Thyroid gland (tissue), 4 donors: ENCODE measurements around the gene RGS11. TPM values are rescaled to one million over a fixed set of nuclear protein-coding genes. Genes with fewer than 3 reads are reported as not detected.

Source experiments
- DNase-seq, 2 donors: peaks; one replicate each; pipeline ENCODE4 v3.0.0-alpha.2; 2019
- H3K27ac ChIP-seq, 3 donors: fragments of 200-600 bp; sonication (generic); 1 replicate in 2 of 3; 2 replicates in 1 of 3; pipeline ENCODE4 v1.5.1; 2016 to 2019; ENCODE audit warnings: mild to moderate bottlenecking in 1 of 3, moderate library complexity in 1 of 3
- H3K27me3 ChIP-seq: fragments of 200-600 bp; sonication (generic); one replicate; pipeline ENCODE4 v1.5.1; 2019
- H3K36me3 ChIP-seq, 2 donors: fragments of 200-600 bp; sonication (generic); one replicate each; pipeline ENCODE4 v1.5.1; 2016 to 2019
- H3K4me1 ChIP-seq, 2 donors: fragments of 200-600 bp; sonication (generic); one replicate each; pipeline ENCODE4 v1.5.1; 2017 to 2019
- H3K4me3 ChIP-seq, 3 donors: fragments of 200-600 bp; sonication (generic); replicated peaks in 1 of 3; 1 replicate in 2 of 3; 2 replicates in 1 of 3; pipeline ENCODE4 v1.5.1; 2016; ENCODE audit warnings: mild to moderate bottlenecking in 1 of 3
- H3K9me3 ChIP-seq: fragments of 200-600 bp; sonication (generic); one replicate; pipeline ENCODE4 v1.5.1; 2017
- POLR2A ChIP-seq, 2 donors: fragments of 450-650 bp; IDR thresholded peaks; one replicate each; pipeline ENCODE4 v1.6.1; 2017; ENCODE audit warnings: antibody characterized with exemption in 2 of 2, mild to moderate bottlenecking in 2 of 2, moderate library complexity in 1 of 2
- WGBS, 2 donors: methylation state at CpG; one replicate each; pipeline ENCODE4 v1.1.5; 2017; 5-methylcytosine and 5-hydroxymethylcytosine counted together
- intact Hi-C: fragments of 100-400 bp; cut with DNase I; formaldehyde crosslinking; loops from one replicate; pipeline ENCODE4 v1.15.1; 2023
- total RNA-seq, 4 donors: library from RNA; depleted of rRNA; stranded (reverse); fragments of >200 nt; gene quantifications; one replicate each; pipeline ENCODE4 v1.2.3, GENCODE V29; 2016
- TF ChIP-seq, protein P1 (sequence below), 6 experiments: fragments of 200-600 bp in 3 of 6; fragments of 450-650 bp in 3 of 6; sonication (generic) in 3 of 6; IDR thresholded peaks; one replicate each; pipeline ENCODE4 v1.5.1; 2016 to 2019; ENCODE audit warnings: antibody characterized with exemption in 6 of 6, mild to moderate bottlenecking in 2 of 6, inconsistent platforms in 1 of 6, moderate library complexity in 1 of 6

The RGS11 gene
- total RNA-seq, 4 donors from 2014 or later, result 0.73 to 5.9 (median 3.0) TPM

DNA sequence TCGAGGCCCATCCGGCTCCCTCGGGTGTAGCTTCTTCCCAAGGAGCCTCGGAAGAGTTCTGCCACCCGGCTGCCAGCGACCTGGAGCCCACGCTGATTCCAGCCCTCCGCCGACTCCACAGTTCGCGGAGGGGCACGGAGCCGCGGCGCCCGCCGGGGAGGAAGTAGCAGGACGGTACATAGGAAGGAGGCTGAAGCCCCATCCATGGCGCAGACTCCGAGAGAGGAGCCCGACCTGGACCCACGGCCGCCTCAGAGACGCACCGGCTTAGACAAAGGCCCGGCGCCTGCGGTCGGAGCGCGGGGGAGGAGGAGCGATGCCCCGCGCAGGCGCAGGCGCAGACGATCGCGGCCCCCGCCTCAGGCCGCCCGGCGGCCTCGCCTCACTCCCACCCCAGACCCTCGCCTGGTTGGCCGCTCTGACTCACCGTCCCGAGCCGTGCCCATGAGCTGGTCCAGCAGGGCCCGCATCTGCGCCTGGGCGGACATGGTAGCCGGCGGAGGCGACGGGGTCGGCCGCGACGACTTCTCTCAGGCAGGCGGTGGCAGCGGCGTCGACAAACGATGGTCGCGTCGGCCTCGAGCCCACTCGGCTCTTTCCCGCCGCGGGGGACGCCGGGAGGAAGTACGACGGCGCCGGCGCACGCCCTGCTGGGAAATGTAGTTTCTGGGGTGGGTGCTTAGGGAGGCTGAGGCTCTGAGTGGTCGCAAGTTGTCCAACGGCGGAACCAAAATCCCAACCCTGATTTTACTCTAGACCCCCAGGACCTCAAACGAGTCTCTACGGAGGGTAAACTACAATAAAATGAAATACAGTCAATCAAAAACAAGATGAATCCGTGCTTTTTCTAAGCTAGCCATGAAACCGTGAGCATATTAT is 46.7 kb downstream of the RGS11 start, which contains the start of gene LUC7L:
LUC7L (minus strand) TSS at position 598 of the 879 bp plus-strand sequence; CDS start at position 488, 110 bp downstream.
- intact Hi-C loops, result no loop called here
- Histone ChIP-seq H3K27me3 (no peaks in the 10 kb centered on the region), H3K27ac (peak within 1 kb of the TSS; percentile 86 to 97 (median 92)), H3K9me3 (no peaks in the 10 kb centered on the region), H3K36me3 (peaks cover 18 to 34% of the 10 kb centered on the region in 2 donors), H3K4me3 (peak within 1 kb of the TSS; percentile 53 to 71 (median 66)), H3K4me1 (peaks cover 8 to 10% of the 10 kb centered on the region in 2 donors)
- WGBS, 2 donors, result 2 to 7% methylated on average over 10 to 53 of the region's 88 CpGs
- DNase-seq, result peak; percentile 85 to 86
- TF ChIP-seq, protein P1, sequence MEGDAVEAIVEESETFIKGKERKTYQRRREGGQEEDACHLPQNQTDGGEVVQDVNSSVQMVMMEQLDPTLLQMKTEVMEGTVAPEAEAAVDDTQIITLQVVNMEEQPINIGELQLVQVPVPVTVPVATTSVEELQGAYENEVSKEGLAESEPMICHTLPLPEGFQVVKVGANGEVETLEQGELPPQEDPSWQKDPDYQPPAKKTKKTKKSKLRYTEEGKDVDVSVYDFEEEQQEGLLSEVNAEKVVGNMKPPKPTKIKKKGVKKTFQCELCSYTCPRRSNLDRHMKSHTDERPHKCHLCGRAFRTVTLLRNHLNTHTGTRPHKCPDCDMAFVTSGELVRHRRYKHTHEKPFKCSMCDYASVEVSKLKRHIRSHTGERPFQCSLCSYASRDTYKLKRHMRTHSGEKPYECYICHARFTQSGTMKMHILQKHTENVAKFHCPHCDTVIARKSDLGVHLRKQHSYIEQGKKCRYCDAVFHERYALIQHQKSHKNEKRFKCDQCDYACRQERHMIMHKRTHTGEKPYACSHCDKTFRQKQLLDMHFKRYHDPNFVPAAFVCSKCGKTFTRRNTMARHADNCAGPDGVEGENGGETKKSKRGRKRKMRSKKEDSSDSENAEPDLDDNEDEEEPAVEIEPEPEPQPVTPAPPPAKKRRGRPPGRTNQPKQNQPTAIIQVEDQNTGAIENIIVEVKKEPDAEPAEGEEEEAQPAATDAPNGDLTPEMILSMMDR (IDR thresholded peaks at IDR 0.05), result peak in 1 of 6 experiments; percentile 7
- peak; percentile 95 to 96 for TF ChIP-seq POLR2A (IDR thresholded peaks at IDR 0.05)

DNA sequence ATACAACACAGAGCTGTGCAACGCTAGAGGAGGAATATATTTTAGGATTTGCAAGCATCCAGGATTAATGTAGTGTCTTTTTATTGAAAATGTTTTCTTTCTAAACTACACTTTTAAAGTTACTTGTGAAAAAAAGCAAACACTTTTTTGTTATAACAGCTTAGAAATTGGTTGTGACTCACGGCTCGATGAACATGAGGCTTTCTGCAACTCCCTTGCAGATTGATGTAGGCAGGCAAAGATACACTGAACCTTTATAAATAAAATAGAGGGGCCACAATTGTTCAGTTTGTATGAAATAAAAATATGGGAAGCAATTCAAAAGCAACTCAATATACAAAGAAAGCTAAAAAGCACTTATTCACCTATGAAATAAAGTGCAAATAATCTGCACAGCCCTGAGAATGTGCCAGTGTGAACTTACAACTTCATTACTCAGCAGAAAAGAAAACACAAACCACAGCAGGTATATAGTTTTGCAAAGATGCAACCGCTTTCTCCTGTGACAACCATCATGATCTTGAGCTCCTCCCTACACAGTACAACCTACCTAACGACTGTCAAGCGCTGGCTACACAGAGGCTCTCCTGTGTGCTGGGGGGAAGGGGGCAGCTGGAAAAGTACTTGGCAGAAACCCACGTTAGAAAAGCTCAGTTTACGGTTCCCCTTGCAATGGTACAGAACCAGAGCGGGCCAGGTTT is 47.4 kb downstream of the RGS11 start:
- H3K27me3 ChIP-seq, result no peaks in the 10 kb centered on the region
- H3K9me3 ChIP-seq, result no peaks in the 10 kb centered on the region
- H3K4me1 ChIP-seq, result peaks cover 8 to 10% of the 10 kb centered on the region in 2 donors
- intact Hi-C loops, result no loop called here
- peaks cover 25 to 40% of the 10 kb centered on the region in 2 donors for H3K36me3 ChIP-seq
- TF ChIP-seq POLR2A (IDR thresholded peaks at IDR 0.05), result no peak
- TF ChIP-seq, protein P1 (IDR thresholded peaks at IDR 0.05), result no peak
- WGBS, 2 donors, result 23 to 24% methylated on average over 8 of the region's 9 CpGs
- peak overlapping the region in 2 of 3 donors; percentile 92 to 97 for H3K27ac ChIP-seq
- no peak for DNase-seq
- peak overlapping the region; percentile 53 to 71 (median 66) for H3K4me3 ChIP-seq

GRCh38 chr16:220021-220420 is 55.7 kb downstream of the RGS11 start:
- Histone ChIP-seq H3K27me3 (no peaks in the 10 kb centered on the region), H3K9me3 (no peaks in the 10 kb centered on the region), H3K27ac (no peak overlapping the region), H3K4me3 (no peak overlapping the region), H3K36me3 (peaks cover 29 to 57% of the 10 kb centered on the region in 2 donors), H3K4me1 (no peaks in the 10 kb centered on the region)
- intact Hi-C loops, result no loop called here
- DNase-seq, result no peak
- TF ChIP-seq, protein P1 (IDR thresholded peaks at IDR 0.05), result no peak
- no peak for TF ChIP-seq POLR2A (IDR thresholded peaks at IDR 0.05)
- WGBS, 2 donors, result 72 to 79% methylated on average over 4 of the region's 4 CpGs

Other genes starting within 250 kb of the RGS11 start
- 1 to 10 TPM; 3.5 to 6.7 (median 4.6) TPM for gene POLR3K, start 222.3 kb downstream of the RGS11 start, total RNA-seq
- gene SNRNP25, start 222.1 kb downstream of the RGS11 start, total RNA-seq, result 10 to 100 TPM; 16.1 to 53.6 (median 34.8) TPM
- gene RHBDF1, start 203.3 kb downstream of the RGS11 start, total RNA-seq, result 10 to 100 TPM; 20.4 to 35.4 (median 28.4) TPM
- 100 to 1,000 TPM in 2 of 4 donors, 10 to 100 TPM in 2; 75.8 to 150 (median 104) TPM for gene MPG, start 197.7 kb downstream of the RGS11 start, total RNA-seq
- gene NPRL3, start 137.3 kb downstream of the RGS11 start, total RNA-seq, result 10 to 100 TPM; 21.8 to 34.3 (median 26.1) TPM
- not detected for gene HBZ, start 123.3 kb downstream of the RGS11 start, total RNA-seq
- gene HBM, start 110.0 kb downstream of the RGS11 start, total RNA-seq, result not detected
- 100 to 1,000 TPM in 1 of 4 donors, 10 to 100 TPM in 3; 21.2 to 136 (median 51.3) TPM for gene HBA2, start 103.1 kb downstream of the RGS11 start, total RNA-seq
- 100 to 1,000 TPM in 1 of 4 donors, 10 to 100 TPM in 1, not detected in 2; 16.5 to 110 TPM for gene HBA1, start 99.3 kb downstream of the RGS11 start, total RNA-seq
- not detected for gene HBQ1, start 95.5 kb downstream of the RGS11 start, total RNA-seq
- gene LUC7L, start 46.5 kb downstream of the RGS11 start, total RNA-seq, result 100 to 1,000 TPM in 3 of 4 donors, 10 to 100 TPM in 1; 96.6 to 218 (median 149) TPM
- 100 to 1,000 TPM in 2 of 4 donors, 10 to 100 TPM in 2; 35.3 to 140 (median 107) TPM for gene FAM234A, start 41.1 kb downstream of the RGS11 start, total RNA-seq
- gene ARHGDIG, start 4.6 kb upstream of the RGS11 start, total RNA-seq, result not detected
- gene PDIA2, start 7.2 kb upstream of the RGS11 start, total RNA-seq, result under 1 TPM in 1 of 4 donors, not detected in 3; 0.81 TPM
- gene AXIN1, start 76.8 kb upstream of the RGS11 start, total RNA-seq, result 10 to 100 TPM; 17.5 to 29.7 (median 26.4) TPM
- 100 to 1,000 TPM in 1 of 4 donors, 10 to 100 TPM in 3; 39.9 to 106 (median 80.7) TPM for gene MRPL28, start 94.6 kb upstream of the RGS11 start, total RNA-seq
- 10 to 100 TPM; 31.6 to 83.3 (median 62.2) TPM for gene PGAP6, start 106.0 kb upstream of the RGS11 start, total RNA-seq
- 10 to 100 TPM; 31.7 to 65.0 (median 59.7) TPM for gene NME4, start 121.3 kb upstream of the RGS11 start, total RNA-seq
- 10 to 100 TPM in 2 of 4 donors, 1 to 10 TPM in 2; 3.1 to 13.5 (median 9.5) TPM for gene DECR2, start 125.9 kb upstream of the RGS11 start, total RNA-seq
- 10 to 100 TPM; 26.6 to 34.3 (median 28.0) TPM for gene RAB11FIP3, start 149.7 kb upstream of the RGS11 start, total RNA-seq